HEK293 (cell line): Measurements from ENCODE around the gene ANKRD44.

Source experiments
- KLF9 ChIP-seq: fragments of 450-650 bp; formaldehyde crosslinking; IDR thresholded peaks from 2 replicates; pipeline ENCODE4 v1.5.1; 2016; ENCODE audit warnings: missing biosample characterization, missing genetic modification characterization, low read depth
- ZNF121 ChIP-seq: fragments of 450-650 bp; formaldehyde crosslinking; IDR thresholded peaks from 2 replicates; pipeline ENCODE4 v1.5.1; 2016; ENCODE audit warnings: missing biosample characterization, missing genetic modification characterization
- ZNF132 ChIP-seq: fragments of 450-650 bp; formaldehyde crosslinking; IDR thresholded peaks from 2 replicates; pipeline ENCODE4 v1.5.1; 2017; ENCODE audit warnings: missing biosample characterization, missing genetic modification characterization, borderline replicate concordance
- ZNF133 ChIP-seq: fragments of 450-650 bp; formaldehyde crosslinking; IDR thresholded peaks from 2 replicates; pipeline ENCODE4 v1.5.1; 2016; ENCODE audit warnings: missing biosample characterization, missing genetic modification characterization
- ZNF248 ChIP-seq: fragments of 450-650 bp; formaldehyde crosslinking; IDR thresholded peaks from 2 replicates; pipeline ENCODE4 v1.5.1; 2017; ENCODE audit warnings: missing biosample characterization, missing genetic modification characterization
- ZNF521 ChIP-seq: fragments of 450-650 bp; formaldehyde crosslinking; IDR thresholded peaks from 2 replicates; pipeline ENCODE4 v1.5.1; 2017; ENCODE audit warnings: missing biosample characterization, mild to moderate bottlenecking, missing genetic modification characterization
- ZNF561 ChIP-seq: fragments of 450-650 bp; IDR thresholded peaks from 2 replicates; pipeline ENCODE4 v1.5.1; 2018; ENCODE audit warnings: missing biosample characterization, missing genetic modification characterization, borderline replicate concordance
- ZNF776 ChIP-seq: fragments of 450-650 bp; formaldehyde crosslinking; IDR thresholded peaks from 2 replicates; pipeline ENCODE4 v1.5.0; 2017; ENCODE audit warnings: missing biosample characterization, missing genetic modification characterization, borderline replicate concordance
- TF ChIP-seq, protein P1 (sequence below): fragments of 450-650 bp; formaldehyde crosslinking; IDR thresholded peaks from 2 replicates; pipeline ENCODE4 v1.5.1; 2017; ENCODE audit warnings: missing biosample characterization, mild to moderate bottlenecking, missing genetic modification characterization, moderate library complexity
- TF ChIP-seq, protein P2 (sequence below): fragments of 450-650 bp; formaldehyde crosslinking; IDR thresholded peaks from 2 replicates; pipeline ENCODE4 v1.5.1; 2016; ENCODE audit warnings: missing biosample characterization, missing genetic modification characterization
- TF ChIP-seq, protein P3 (sequence below): fragments of 450-650 bp; formaldehyde crosslinking; IDR thresholded peaks from 2 replicates; pipeline ENCODE4 v1.5.1; 2016; ENCODE audit warnings: missing biosample characterization, missing genetic modification characterization
- TF ChIP-seq, protein P4 (sequence below): fragments of 450-650 bp; formaldehyde crosslinking; IDR thresholded peaks from 2 replicates; pipeline ENCODE4 v1.5.1; 2016; ENCODE audit warnings: missing biosample characterization, missing genetic modification characterization
- TF ChIP-seq, protein P5 (sequence below): fragments of 450-650 bp; formaldehyde crosslinking; IDR thresholded peaks from 2 replicates; pipeline ENCODE4 v1.5.1; 2017; ENCODE audit warnings: missing biosample characterization, missing genetic modification characterization
- TF ChIP-seq, protein P6 (sequence below): fragments of 450-650 bp; formaldehyde crosslinking; IDR thresholded peaks from 2 replicates; pipeline ENCODE4 v1.5.1; 2016; ENCODE audit warnings: missing biosample characterization, missing genetic modification characterization

DNA sequence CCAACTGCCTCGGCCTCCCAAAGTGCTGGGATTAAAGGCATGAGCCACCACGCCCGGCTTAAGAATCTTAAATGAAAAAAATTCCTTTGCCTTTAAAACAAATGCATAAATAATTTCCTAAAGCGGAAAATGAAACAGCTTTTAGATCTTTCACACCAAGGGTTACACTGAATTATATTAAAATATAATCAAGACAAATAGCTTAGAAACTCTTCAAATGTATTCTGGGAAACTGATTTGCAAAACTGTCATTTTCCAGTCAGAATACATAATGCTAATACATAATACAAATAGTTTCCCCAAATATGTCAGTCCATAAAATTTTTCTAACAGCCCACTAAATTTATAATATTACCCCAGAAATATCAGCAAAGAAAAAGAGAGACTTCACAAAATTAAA is 315.8 kb downstream of the ANKRD44 start:
- TF ChIP-seq, protein P1, sequence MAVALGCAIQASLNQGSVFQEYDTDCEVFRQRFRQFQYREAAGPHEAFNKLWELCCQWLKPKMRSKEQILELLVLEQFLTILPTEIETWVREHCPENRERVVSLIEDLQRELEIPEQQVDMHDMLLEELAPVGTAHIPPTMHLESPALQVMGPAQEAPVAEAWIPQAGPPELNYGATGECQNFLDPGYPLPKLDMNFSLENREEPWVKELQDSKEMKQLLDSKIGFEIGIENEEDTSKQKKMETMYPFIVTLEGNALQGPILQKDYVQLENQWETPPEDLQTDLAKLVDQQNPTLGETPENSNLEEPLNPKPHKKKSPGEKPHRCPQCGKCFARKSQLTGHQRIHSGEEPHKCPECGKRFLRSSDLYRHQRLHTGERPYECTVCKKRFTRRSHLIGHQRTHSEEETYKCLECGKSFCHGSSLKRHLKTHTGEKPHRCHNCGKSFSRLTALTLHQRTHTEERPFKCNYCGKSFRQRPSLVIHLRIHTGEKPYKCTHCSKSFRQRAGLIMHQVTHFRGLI = no peak
- TF ChIP-seq ZNF133 (tag by site-specific recombination) (no peak), ZNF561 (tag by site-specific recombination) (no peak), ZNF248 (tag by site-specific recombination) (no peak), ZNF132 (tag by site-specific recombination) (no peak), KLF9 (no peak), ZNF121 (tag by site-specific recombination) (no peak), ZNF776 (no peak), ZNF521 (tag by site-specific recombination) (no peak)
- TF ChIP-seq, protein P2, sequence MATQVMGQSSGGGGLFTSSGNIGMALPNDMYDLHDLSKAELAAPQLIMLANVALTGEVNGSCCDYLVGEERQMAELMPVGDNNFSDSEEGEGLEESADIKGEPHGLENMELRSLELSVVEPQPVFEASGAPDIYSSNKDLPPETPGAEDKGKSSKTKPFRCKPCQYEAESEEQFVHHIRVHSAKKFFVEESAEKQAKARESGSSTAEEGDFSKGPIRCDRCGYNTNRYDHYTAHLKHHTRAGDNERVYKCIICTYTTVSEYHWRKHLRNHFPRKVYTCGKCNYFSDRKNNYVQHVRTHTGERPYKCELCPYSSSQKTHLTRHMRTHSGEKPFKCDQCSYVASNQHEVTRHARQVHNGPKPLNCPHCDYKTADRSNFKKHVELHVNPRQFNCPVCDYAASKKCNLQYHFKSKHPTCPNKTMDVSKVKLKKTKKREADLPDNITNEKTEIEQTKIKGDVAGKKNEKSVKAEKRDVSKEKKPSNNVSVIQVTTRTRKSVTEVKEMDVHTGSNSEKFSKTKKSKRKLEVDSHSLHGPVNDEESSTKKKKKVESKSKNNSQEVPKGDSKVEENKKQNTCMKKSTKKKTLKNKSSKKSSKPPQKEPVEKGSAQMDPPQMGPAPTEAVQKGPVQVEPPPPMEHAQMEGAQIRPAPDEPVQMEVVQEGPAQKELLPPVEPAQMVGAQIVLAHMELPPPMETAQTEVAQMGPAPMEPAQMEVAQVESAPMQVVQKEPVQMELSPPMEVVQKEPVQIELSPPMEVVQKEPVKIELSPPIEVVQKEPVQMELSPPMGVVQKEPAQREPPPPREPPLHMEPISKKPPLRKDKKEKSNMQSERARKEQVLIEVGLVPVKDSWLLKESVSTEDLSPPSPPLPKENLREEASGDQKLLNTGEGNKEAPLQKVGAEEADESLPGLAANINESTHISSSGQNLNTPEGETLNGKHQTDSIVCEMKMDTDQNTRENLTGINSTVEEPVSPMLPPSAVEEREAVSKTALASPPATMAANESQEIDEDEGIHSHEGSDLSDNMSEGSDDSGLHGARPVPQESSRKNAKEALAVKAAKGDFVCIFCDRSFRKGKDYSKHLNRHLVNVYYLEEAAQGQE (tag by site-specific recombination) = no peak
- TF ChIP-seq, protein P3, sequence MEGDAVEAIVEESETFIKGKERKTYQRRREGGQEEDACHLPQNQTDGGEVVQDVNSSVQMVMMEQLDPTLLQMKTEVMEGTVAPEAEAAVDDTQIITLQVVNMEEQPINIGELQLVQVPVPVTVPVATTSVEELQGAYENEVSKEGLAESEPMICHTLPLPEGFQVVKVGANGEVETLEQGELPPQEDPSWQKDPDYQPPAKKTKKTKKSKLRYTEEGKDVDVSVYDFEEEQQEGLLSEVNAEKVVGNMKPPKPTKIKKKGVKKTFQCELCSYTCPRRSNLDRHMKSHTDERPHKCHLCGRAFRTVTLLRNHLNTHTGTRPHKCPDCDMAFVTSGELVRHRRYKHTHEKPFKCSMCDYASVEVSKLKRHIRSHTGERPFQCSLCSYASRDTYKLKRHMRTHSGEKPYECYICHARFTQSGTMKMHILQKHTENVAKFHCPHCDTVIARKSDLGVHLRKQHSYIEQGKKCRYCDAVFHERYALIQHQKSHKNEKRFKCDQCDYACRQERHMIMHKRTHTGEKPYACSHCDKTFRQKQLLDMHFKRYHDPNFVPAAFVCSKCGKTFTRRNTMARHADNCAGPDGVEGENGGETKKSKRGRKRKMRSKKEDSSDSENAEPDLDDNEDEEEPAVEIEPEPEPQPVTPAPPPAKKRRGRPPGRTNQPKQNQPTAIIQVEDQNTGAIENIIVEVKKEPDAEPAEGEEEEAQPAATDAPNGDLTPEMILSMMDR = no peak
- TF ChIP-seq, protein P4, sequence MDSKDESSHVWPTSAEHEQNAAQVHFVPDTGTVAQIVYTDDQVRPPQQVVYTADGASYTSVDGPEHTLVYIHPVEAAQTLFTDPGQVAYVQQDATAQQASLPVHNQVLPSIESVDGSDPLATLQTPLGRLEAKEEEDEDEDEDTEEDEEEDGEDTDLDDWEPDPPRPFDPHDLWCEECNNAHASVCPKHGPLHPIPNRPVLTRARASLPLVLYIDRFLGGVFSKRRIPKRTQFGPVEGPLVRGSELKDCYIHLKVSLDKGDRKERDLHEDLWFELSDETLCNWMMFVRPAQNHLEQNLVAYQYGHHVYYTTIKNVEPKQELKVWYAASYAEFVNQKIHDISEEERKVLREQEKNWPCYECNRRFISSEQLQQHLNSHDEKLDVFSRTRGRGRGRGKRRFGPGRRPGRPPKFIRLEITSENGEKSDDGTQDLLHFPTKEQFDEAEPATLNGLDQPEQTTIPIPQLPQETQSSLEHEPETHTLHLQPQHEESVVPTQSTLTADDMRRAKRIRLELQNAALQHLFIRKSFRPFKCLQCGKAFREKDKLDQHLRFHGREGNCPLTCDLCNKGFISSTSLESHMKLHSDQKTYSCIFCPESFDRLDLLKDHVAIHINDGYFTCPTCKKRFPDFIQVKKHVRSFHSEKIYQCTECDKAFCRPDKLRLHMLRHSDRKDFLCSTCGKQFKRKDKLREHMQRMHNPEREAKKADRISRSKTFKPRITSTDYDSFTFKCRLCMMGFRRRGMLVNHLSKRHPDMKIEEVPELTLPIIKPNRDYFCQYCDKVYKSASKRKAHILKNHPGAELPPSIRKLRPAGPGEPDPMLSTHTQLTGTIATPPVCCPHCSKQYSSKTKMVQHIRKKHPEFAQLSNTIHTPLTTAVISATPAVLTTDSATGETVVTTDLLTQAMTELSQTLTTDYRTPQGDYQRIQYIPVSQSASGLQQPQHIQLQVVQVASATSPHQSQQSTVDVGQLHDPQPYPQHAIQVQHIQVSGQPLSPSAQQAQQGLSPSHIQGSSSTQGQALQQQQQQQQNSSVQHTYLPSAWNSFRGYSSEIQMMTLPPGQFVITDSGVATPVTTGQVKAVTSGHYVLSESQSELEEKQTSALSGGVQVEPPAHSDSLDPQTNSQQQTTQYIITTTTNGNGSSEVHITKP (tag by site-specific recombination) = no peak
- TF ChIP-seq, protein P5, sequence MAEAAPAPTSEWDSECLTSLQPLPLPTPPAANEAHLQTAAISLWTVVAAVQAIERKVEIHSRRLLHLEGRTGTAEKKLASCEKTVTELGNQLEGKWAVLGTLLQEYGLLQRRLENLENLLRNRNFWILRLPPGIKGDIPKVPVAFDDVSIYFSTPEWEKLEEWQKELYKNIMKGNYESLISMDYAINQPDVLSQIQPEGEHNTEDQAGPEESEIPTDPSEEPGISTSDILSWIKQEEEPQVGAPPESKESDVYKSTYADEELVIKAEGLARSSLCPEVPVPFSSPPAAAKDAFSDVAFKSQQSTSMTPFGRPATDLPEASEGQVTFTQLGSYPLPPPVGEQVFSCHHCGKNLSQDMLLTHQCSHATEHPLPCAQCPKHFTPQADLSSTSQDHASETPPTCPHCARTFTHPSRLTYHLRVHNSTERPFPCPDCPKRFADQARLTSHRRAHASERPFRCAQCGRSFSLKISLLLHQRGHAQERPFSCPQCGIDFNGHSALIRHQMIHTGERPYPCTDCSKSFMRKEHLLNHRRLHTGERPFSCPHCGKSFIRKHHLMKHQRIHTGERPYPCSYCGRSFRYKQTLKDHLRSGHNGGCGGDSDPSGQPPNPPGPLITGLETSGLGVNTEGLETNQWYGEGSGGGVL = no peak
- TF ChIP-seq, protein P6, sequence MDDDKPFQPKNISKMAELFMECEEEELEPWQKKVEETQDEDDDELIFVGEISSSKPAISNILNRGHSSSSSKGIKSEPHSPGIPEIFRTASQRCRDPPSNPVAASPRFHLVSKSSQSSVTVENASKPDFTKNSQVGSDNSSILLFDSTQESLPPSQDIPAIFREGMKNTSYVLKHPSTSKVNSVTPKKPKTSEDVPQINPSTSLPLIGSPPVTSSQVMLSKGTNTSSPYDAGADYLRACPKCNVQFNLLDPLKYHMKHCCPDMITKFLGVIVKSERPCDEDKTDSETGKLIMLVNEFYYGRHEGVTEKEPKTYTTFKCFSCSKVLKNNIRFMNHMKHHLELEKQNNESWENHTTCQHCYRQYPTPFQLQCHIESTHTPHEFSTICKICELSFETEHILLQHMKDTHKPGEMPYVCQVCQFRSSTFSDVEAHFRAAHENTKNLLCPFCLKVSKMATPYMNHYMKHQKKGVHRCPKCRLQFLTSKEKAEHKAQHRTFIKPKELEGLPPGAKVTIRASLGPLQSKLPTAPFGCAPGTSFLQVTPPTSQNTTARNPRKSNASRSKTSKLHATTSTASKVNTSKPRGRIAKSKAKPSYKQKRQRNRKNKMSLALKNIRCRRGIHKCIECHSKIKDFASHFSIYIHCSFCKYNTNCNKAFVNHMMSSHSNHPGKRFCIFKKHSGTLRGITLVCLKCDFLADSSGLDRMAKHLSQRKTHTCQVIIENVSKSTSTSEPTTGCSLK (tag by site-specific recombination) = no peak
